CD4-positive, alpha-beta T cell treated with Interleukin-1 beta for 1 hour (primary cell): Measurements from ENCODE around the gene SMPDL3B.

ENCODE experiments used
- DNase-seq, 2 donors: peaks; one replicate each; pipeline ENCODE4 v3.0.0-alpha.2; 2020 to 2022

Gene SMPDL3B

GRCh38 chr1:27941671-27942540 is 7.1 kb downstream of the SMPDL3B start:
- no peak for DNase-seq

GRCh38 chr1:27945020-27945419 is 10.2 kb downstream of the SMPDL3B start:
- DNase-seq, result no peak

- DNase-seq, result no peak
Measured at GRCh38 chr1:27949027-27949426, 14.2 kb downstream of the SMPDL3B start.

GRCh38 chr1:27951396-27951795 is 16.6 kb downstream of the SMPDL3B start:
- no peak for DNase-seq

- no peak for DNase-seq
Measured at GRCh38 chr1:27952147-27952546, 17.3 kb downstream of the SMPDL3B start.

GRCh38 chr1:27954186-27954585 is 19.4 kb downstream of the SMPDL3B start:
- DNase-seq, result no peak

GRCh38 chr1:27955076-27955475 is 20.3 kb downstream of the SMPDL3B start:
- no peak for DNase-seq

GRCh38 chr1:27956761-27957160 is 22.0 kb downstream of the SMPDL3B start:
- DNase-seq, result no peak

- DNase-seq, result no peak
Measured at GRCh38 chr1:27957655-27958054, 22.9 kb downstream of the SMPDL3B start.

GRCh38 chr1:27958513-27958912 is 23.7 kb downstream of the SMPDL3B start:
- no peak for DNase-seq

- peak; percentile 83 to 84 for DNase-seq
Measured at GRCh38 chr1:27959792-27960603, 25.2 kb downstream of the SMPDL3B start, which contains the start of gene XKR8. Gene XKR8, plus strand, starts transcription at chr1:27959973. Its CDS starts 97 bp downstream, at chr1:27960070.

GRCh38 chr1:27960762-27961645 is 26.2 kb downstream of the SMPDL3B start:
- DNase-seq, result no peak

- no peak for DNase-seq
Measured at GRCh38 chr1:27961646-27962221, 26.9 kb downstream of the SMPDL3B start.

GRCh38 chr1:27963393-27963792 is 28.6 kb downstream of the SMPDL3B start:
- no peak for DNase-seq

- no peak for DNase-seq
Measured at GRCh38 chr1:27966402-27967105, 31.8 kb downstream of the SMPDL3B start.

GRCh38 chr1:27967106-27967883 is 32.5 kb downstream of the SMPDL3B start:
- DNase-seq, result no peak

- DNase-seq, result no peak
Measured at GRCh38 chr1:27967884-27968466, 33.2 kb downstream of the SMPDL3B start.

- DNase-seq, result no peak
Measured at GRCh38 chr1:27968692-27969091, 33.9 kb downstream of the SMPDL3B start.

GRCh38 chr1:27970401-27970800 is 35.6 kb downstream of the SMPDL3B start:
- no peak for DNase-seq

- no peak for DNase-seq
Measured at GRCh38 chr1:27971674-27972073, 36.9 kb downstream of the SMPDL3B start.

GRCh38 chr1:27972141-27972540 is 37.3 kb downstream of the SMPDL3B start:
- DNase-seq, result no peak
